Measurements from ENCODE around the gene FANCE.

FANCE gene

GRCh38 chr6:35500782-35501181 is 48.6 kb downstream of the FANCE start:
- H3F3A ChIP-seq (ENCODE audit: insufficient read depth) = no peaks in the 10 kb centered on the region
- H3K9ac ChIP-seq (ENCODE audit: low read length) = no peak overlapping the region
- no peak overlapping the region for H3K4me2 ChIP-seq (ENCODE audit: low read depth, low read length, poor library complexity, severe bottlenecking)
- no peak overlapping the region for H2AFZ ChIP-seq (ENCODE audit: low read depth, low read length, severe bottlenecking)
- H3K27ac ChIP-seq (ENCODE audit: low read depth, low read length) = no peak overlapping the region
- H3K9me3 ChIP-seq (ENCODE audit: insufficient read depth, low read length) = no peaks in the 10 kb centered on the region
- TF ChIP-seq EZH2phosphoT487 (conservative IDR thresholded peaks at IDR 0.05; ENCODE audit: low read length) (no peak), CTCF (IDR thresholded peaks at IDR 0.05; ENCODE audit: insufficient read depth, low read length, poor library complexity, severe bottlenecking) (no peak)
- H3K79me2 ChIP-seq (ENCODE audit: insufficient read depth, low read length) = no peaks in the 10 kb centered on the region
- no peaks in the 10 kb centered on the region for H3K27me3 ChIP-seq (ENCODE audit: low read length)
- no peaks in the 10 kb centered on the region for H3K9me2 ChIP-seq (replicated peaks; ENCODE audit: insufficient read depth, low read length)
- H3K4me3 ChIP-seq (ENCODE audit: insufficient read depth, low read length, poor library complexity, severe bottlenecking) = no peak overlapping the region
- no peaks in the 10 kb centered on the region for H4K20me1 ChIP-seq (ENCODE audit: low read depth, low read length)
- no peaks in the 10 kb centered on the region for H3K36me3 ChIP-seq (ENCODE audit: low read length)

DNA sequence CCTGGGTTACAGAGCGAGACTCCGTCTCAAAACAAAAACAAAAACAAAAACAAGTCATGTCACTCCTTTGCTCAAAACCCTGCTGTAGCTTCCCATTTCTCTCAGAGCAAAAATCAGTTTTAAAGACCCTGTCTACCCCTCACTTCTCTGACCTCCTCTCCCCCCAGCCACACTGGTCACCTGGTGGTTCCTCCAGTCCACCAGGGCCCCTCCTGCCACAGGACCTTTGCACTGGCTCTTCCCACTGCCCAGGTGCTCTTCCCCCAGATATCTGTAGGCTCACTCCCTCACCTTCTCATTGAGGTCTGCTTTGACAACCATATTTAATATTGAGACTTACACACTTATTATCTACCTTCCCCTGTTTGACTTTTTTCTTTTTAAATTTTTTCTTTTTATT is 49.6 kb downstream of the FANCE start:
- TF ChIP-seq CTCF (IDR thresholded peaks at IDR 0.05; ENCODE audit: insufficient read depth, low read length, poor library complexity, severe bottlenecking) = no peak
- no peak for TF ChIP-seq EZH2phosphoT487 (conservative IDR thresholded peaks at IDR 0.05; ENCODE audit: low read length)
- Histone ChIP-seq H4K20me1 (ENCODE audit: low read depth, low read length) (no peaks in the 10 kb centered on the region), H3K27me3 (ENCODE audit: low read length) (no peaks in the 10 kb centered on the region), H3K4me2 (ENCODE audit: low read depth, low read length, poor library complexity, severe bottlenecking) (no peak overlapping the region), H3K9me2 (replicated peaks; ENCODE audit: insufficient read depth, low read length) (no peaks in the 10 kb centered on the region), H3K4me3 (ENCODE audit: insufficient read depth, low read length, poor library complexity, severe bottlenecking) (no peak overlapping the region), H3K79me2 (ENCODE audit: insufficient read depth, low read length) (no peaks in the 10 kb centered on the region), H3K27ac (ENCODE audit: low read depth, low read length) (no peak overlapping the region), H3F3A (ENCODE audit: insufficient read depth) (no peaks in the 10 kb centered on the region), H3K36me3 (ENCODE audit: low read length) (no peaks in the 10 kb centered on the region), H3K9ac (ENCODE audit: low read length) (no peak overlapping the region), H3K9me3 (ENCODE audit: insufficient read depth, low read length) (no peaks in the 10 kb centered on the region), H2AFZ (ENCODE audit: low read depth, low read length, severe bottlenecking) (no peak overlapping the region)

DNA sequence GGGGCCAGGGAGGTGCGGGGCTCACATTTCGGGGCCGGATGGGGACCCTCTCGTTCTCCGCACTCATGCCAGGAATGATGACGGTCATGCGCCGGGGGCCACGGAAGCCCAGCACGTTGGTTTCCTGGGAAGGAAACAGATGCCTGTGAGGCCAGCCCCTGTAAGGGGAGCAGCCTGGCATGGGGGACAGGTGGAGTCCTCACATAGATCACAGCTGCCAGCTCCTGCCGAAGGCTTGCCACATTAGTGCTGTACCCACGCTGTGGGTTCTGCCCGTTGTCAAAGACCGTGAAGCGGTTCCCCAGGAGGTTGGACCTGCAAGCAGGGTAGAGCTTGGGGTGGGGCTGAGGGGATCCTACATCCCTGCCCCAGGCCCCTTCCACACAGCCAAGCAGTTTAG is 51.4 kb downstream of the FANCE start:
- no peaks in the 10 kb centered on the region for H3F3A ChIP-seq (ENCODE audit: insufficient read depth)
- H3K79me2 ChIP-seq (ENCODE audit: insufficient read depth, low read length) = no peaks in the 10 kb centered on the region
- no peak overlapping the region for H3K27ac ChIP-seq (ENCODE audit: low read depth, low read length)
- H3K4me3 ChIP-seq (ENCODE audit: insufficient read depth, low read length, poor library complexity, severe bottlenecking) = no peak overlapping the region
- H3K27me3 ChIP-seq (ENCODE audit: low read length) = no peaks in the 10 kb centered on the region
- H4K20me1 ChIP-seq (ENCODE audit: low read depth, low read length) = no peaks in the 10 kb centered on the region
- H3K9me3 ChIP-seq (ENCODE audit: insufficient read depth, low read length) = no peaks in the 10 kb centered on the region
- TF ChIP-seq CTCF (IDR thresholded peaks at IDR 0.05; ENCODE audit: insufficient read depth, low read length, poor library complexity, severe bottlenecking) (no peak), EZH2phosphoT487 (conservative IDR thresholded peaks at IDR 0.05; ENCODE audit: low read length) (no peak)
- H2AFZ ChIP-seq (ENCODE audit: low read depth, low read length, severe bottlenecking) = no peak overlapping the region
- no peaks in the 10 kb centered on the region for H3K9me2 ChIP-seq (replicated peaks; ENCODE audit: insufficient read depth, low read length)
- no peak overlapping the region for H3K4me2 ChIP-seq (ENCODE audit: low read depth, low read length, poor library complexity, severe bottlenecking)
- no peaks in the 10 kb centered on the region for H3K36me3 ChIP-seq (ENCODE audit: low read length)
- no peak overlapping the region for H3K9ac ChIP-seq (ENCODE audit: low read length)

Data from SU-DHL-6 (cell line).